Inferior parietal cortex (tissue), 1 donor: ENCODE results near the gene CHST11.
"Not testable (repeated sequence)": the region's sequence is repeated elsewhere in the genome, so short reads cannot be mapped to it uniquely, and the experiment has no call there.

Experiments
- DNase-seq: peaks from one replicate; pipeline ENCODE4 v3.0.0-alpha.2; 2016; ENCODE audit errors: extremely low spot score

The CHST11 gene

GRCh38 chr12:104562763-104563162 is 106.0 kb downstream of the CHST11 start:
- DNase-seq: no peak

- DNase-seq: not testable (repeated sequence)
These were observed 107.9 kb downstream of the CHST11 start for GRCh38 chr12:104564662-104565061.

- DNase-seq: no peak
These were observed 109.0 kb downstream of the CHST11 start for GRCh38 chr12:104565606-104566243.

- no peak for DNase-seq
These were observed 109.7 kb downstream of the CHST11 start for GRCh38 chr12:104566244-104566993.

DNA sequence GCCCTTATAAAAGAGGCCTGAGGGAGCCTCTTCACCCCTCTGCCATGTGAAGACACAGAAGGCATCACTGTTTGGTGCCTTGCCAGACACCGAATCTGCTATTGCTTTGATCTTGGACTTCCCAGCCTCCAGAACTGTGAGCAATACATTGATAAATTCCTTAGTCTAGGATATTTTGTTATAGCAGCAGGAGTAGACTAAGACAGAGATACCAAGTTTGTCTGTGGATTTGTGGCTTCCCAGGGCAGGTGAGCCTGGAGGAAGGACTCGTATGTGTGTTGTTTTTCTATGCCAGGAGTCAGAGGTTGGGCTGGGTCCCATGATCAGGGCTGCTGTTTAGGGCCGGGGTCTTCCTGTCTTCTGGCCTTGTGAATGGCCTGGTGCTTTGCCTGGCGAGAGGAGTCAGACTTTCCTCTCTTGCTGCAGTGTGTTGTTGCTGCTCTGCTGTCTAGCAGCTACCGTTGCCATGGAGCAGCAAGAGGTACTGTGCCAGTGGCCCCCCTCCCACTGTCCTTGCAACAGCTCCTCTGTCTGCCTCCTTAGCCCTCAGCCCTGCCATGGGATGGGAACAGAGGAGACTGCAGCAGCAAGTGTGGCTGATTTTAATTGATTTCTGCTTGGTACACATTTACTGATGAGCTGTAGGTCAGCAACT is 111.2 kb downstream of the CHST11 start:
- DNase-seq: no peak

DNA sequence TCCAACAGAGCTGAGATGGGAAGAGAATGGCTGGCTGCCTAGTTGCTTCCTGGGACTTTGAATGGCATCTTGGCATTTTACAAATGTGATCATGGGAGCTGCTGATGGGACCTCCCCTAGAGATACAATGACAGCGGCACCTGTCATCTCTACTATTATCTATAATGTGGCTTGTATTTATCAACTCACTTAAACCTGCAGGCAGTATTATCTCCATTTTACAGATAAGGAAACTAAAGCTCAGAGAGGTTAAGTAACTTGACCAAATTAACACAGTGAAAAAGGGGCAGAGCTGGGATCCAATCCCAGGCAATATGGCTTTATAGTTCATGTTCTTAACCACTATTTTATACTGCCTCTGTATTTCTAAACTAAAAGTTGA is 111.7 kb downstream of the CHST11 start:
- no peak for DNase-seq

- no peak for DNase-seq
These were observed 112.2 kb downstream of the CHST11 start for GRCh38 chr12:104568935-104569334.

- no peak for DNase-seq
These were observed 112.8 kb downstream of the CHST11 start for GRCh38 chr12:104569346-104570173.

GRCh38 chr12:104570174-104570907 is 113.6 kb downstream of the CHST11 start:
- DNase-seq: no peak

DNA sequence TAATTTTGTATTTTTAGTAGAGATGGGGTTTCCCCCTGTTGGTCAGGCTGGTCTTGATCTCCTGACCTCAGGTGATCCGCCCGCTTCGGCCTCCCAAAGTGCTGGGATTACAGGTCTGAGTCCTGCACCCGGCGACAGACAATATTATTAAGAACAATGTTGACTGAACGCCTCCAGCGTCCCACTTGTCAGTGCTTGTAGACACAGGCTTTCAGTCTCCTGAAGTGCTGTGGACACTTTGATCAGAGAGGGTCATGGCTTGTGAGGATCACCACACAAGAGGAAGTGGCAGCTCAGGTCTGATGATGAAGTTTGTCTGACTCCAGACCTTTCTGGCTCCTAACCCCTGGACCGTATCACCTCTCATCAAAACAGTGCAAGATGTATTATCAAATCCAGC is 114.6 kb downstream of the CHST11 start:
- no peak for DNase-seq

- not testable (repeated sequence) for DNase-seq
These were observed 117.6 kb downstream of the CHST11 start for GRCh38 chr12:104574353-104574752.

- DNase-seq: not testable (repeated sequence)
These were observed 118.0 kb downstream of the CHST11 start for GRCh38 chr12:104574758-104575157.

- DNase-seq: no peak
These were observed 118.9 kb downstream of the CHST11 start for GRCh38 chr12:104575442-104576186.

GRCh38 chr12:104576187-104576778 is 119.5 kb downstream of the CHST11 start:
- DNase-seq: no peak

DNA sequence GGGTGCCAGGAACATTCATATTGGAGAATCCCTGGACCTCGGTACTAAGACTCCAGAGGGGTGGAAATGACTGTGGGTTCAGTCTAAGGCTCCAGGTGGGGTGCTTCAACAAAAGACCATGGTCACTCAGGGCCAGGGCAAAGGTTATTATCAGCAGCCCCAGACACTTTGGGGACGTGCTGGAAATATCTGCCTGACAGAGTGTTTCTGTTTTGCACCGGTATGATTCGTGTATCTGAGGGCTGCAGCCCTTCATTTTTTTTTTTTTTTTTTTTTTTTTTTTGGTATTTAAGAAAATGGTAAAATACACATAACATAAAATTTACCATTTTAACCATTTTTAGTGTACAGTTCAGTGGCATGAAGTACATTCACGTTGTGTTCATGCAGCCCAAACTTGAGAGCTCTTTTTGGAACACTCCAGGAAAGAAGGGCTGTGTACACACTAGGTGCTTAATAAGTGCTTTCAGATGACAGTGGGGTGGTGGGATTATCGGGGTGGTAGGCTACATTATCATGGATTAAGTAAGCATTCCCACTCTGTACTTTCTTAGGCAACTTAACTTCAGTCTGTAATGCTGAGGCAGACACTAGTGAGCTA is 120.3 kb downstream of the CHST11 start:
- DNase-seq: no peak

DNA sequence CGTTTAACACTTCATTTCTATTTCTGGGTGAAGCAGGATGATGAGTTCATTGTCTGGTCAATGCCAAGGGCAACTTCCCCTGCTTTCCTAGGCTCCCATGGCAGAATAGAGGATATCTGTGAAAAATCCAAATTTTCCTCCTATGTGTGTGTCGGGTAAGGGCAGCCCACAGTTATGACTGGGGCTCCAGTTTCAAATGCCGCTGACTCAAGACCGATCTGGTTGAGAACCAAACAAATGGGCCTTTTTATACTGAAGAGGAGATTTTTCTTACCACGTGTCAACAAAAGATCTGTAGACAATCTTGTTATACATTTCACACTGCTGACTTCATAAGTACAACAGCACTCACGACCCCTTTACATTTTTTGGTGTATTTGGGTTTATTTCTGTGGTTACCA is 120.8 kb downstream of the CHST11 start:
- no peak for DNase-seq

DNA sequence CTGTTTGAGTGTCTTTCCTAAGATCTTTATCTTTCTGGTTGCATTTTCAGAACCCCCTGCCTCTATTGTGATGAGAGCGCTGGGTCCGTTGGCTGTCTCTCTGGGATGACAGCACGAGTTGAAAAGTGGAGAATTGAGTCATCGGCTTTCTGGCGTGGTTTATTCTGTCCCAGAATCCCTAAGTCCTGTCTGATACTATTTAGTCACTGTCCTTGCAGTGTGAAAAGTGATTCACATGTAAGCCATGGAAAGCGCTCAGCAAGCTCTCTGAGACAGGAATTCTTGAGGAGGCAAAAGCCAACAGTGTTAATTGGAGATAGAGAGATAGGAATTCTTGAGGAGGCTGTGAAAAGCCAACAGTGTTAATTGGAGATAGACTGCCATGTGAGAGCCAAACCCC is 121.7 kb downstream of the CHST11 start:
- DNase-seq: peak; percentile 27

DNA sequence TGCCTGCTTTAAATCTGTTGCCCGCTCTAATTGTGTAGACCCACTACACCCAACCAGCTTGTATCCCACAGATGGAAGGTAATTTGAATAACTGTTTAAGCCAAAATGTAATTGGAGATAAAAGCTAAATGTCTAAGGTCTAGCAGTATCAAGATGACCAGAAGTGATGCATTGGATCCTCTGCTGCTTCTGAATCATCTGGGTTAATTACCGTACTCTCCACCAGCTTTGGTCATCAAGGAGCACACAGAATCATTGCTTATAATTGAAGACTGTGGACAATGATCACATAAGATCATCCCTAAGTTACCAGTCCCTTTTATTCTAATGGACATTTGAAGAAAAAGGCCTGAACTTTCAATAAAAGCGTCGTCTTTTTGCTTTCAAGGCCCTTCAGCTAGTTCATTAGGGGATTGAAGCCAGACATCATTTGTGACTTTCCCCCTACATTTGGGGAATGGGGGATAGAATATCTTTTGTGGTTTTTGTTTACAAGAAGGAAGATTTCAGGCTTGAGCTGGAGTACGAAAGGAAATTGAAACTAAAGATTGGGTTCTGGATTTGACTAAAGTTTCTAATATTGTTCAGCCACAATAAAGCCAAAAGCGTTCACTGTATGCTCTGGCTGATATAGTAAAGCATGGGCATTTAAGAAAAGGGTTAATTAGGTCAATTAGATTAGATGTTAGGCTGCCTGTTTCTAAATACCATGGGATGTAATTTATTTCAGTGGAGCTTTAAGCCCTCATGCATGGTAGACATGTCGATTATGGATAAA is 123.2 kb downstream of the CHST11 start:
- DNase-seq: no peak

- DNase-seq: no peak
These were observed 124.3 kb downstream of the CHST11 start for GRCh38 chr12:104581005-104581570.
